ENCODE results near the gene FCHSD2.

The FCHSD2 gene

GRCh38 chr11:73172992-73173656, 31.0 kb upstream of the FCHSD2 start:
- no peak for DNase-seq (ENCODE audit: low read depth)

GRCh38 chr11:73171436-73172161, 29.5 kb upstream of the FCHSD2 start:
- DNase-seq (ENCODE audit: low read depth), result no peak

GRCh38 chr11:73170140-73170539, 28.0 kb upstream of the FCHSD2 start:
- DNase-seq (ENCODE audit: low read depth), result no peak

GRCh38 chr11:73168925-73169579, 26.9 kb upstream of the FCHSD2 start:
- no peak for DNase-seq (ENCODE audit: low read depth)

GRCh38 chr11:73167363-73167954, 25.3 kb upstream of the FCHSD2 start:
- no peak for DNase-seq (ENCODE audit: low read depth)

GRCh38 chr11:73164803-73165540, 22.9 kb upstream of the FCHSD2 start:
- DNase-seq (ENCODE audit: low read depth), result no peak

GRCh38 chr11:73163638-73164174, 21.6 kb upstream of the FCHSD2 start:
- DNase-seq (ENCODE audit: low read depth), result no peak

- no peak for DNase-seq (ENCODE audit: low read depth)
Measured at GRCh38 chr11:73162196-73162740, 20.1 kb upstream of the FCHSD2 start.

GRCh38 chr11:73160005-73160760, 18.1 kb upstream of the FCHSD2 start:
- no peak for DNase-seq (ENCODE audit: low read depth)

- no peak for DNase-seq (ENCODE audit: low read depth)
Measured at GRCh38 chr11:73159297-73159696, 17.2 kb upstream of the FCHSD2 start.

GRCh38 chr11:73158356-73159051, 16.4 kb upstream of the FCHSD2 start:
- DNase-seq (ENCODE audit: low read depth), result no peak

GRCh38 chr11:73157101-73158010, 15.2 kb upstream of the FCHSD2 start:
- DNase-seq (ENCODE audit: low read depth), result no peak

- no peak for DNase-seq (ENCODE audit: low read depth)
Measured at GRCh38 chr11:73156686-73157085, 14.6 kb upstream of the FCHSD2 start.

GRCh38 chr11:73156114-73156513, 14.0 kb upstream of the FCHSD2 start:
- DNase-seq (ENCODE audit: low read depth), result no peak

- DNase-seq (ENCODE audit: low read depth), result no peak
Measured at GRCh38 chr11:73155102-73155501, 13.0 kb upstream of the FCHSD2 start.

GRCh38 chr11:73154178-73154577, 12.1 kb upstream of the FCHSD2 start:
- DNase-seq (ENCODE audit: low read depth), result no peak

- DNase-seq (ENCODE audit: low read depth), result peak; percentile 6
Measured at GRCh38 chr11:73152861-73153483, 10.9 kb upstream of the FCHSD2 start.

- DNase-seq (ENCODE audit: low read depth), result no peak
Measured at GRCh38 chr11:73152086-73152853, 10.2 kb upstream of the FCHSD2 start.
